SHP77 treated with DMSO at 0.1 percent for 48 hours (cell line): ENCODE results near the gene STXBP5L.
"Not testable (repeated sequence)": the region's sequence is repeated elsewhere in the genome, so short reads cannot be mapped to it uniquely, and the experiment has no call there.

Experiments used
- DNase-seq: peaks from one replicate; lab custom pipeline; 2025; lab: John Stamatoyannopoulos, UW

STXBP5L gene

GRCh38 chr3:121018917-121019321 lies 110.9 kb downstream of the STXBP5L start:
- DNase-seq: no peak

GRCh38 chr3:121063628-121064027 lies 155.6 kb downstream of the STXBP5L start:
- DNase-seq: no peak

- no peak for DNase-seq
Measured at GRCh38 chr3:121064121-121064520, 156.1 kb downstream of the STXBP5L start.

GRCh38 chr3:121072133-121072532 lies 164.1 kb downstream of the STXBP5L start:
- no peak for DNase-seq

GRCh38 chr3:121073011-121073410 lies 165.0 kb downstream of the STXBP5L start:
- DNase-seq: no peak

DNA sequence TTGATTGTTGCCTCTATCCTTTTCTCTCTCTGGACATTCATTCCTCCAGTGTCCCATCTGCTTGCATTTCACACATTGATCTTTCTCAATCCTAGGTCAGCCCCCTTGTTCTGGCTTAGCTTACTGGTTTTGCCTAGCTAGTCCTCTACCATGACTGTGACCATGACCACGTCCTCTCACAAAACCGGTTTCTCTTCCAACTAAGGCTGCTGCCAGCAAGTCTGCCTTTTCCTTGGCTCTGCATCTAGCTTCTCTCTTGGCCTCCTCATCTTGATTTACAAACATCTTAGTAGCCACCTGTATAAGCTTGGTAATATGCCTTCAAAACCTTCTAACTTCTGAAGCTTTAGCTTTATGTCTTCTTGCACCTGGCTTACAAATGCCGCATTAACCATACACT lies 167.2 kb downstream of the STXBP5L start:
- no peak for DNase-seq

- not testable (repeated sequence) for DNase-seq
Measured at GRCh38 chr3:121078378-121079101, 170.5 kb downstream of the STXBP5L start.

- DNase-seq: no peak
Measured at GRCh38 chr3:121096953-121097352, 188.9 kb downstream of the STXBP5L start.

GRCh38 chr3:121111086-121111485 lies 203.1 kb downstream of the STXBP5L start:
- not testable (repeated sequence) for DNase-seq

DNA sequence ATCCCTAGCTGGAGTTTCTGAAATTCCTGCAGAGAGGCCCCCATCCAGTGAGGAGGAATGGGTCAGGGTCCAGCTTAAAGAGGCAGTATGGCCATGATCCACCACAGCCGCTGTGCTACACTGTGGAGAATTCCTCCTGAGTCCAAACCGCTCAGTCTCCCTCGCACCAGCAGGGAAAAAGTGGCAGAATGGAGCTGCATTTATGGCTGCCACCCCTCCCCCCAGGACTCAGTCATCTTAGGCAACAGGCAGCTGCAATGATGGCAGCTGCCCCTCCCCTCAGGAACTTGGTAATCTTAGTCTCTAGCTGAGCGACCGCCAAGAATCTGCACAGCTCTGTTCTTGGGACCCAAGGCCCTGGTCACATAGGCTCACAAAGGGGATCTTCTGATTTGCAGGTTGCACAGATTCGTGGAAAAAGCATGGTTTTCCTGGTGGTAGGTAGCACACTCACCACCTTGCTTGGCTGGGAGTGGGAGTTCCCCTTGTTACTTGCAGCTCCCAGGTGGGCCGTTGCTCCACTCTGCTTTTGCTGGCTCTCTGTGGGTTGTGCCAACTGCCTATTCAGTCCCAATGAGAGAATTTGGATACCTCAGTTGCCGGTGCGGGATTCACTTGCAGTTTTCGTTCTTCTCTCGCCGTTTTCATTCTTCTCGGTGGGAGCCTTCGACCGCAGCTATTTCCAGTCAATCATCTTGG lies 204.1 kb downstream of the STXBP5L start:
- no peak for DNase-seq

GRCh38 chr3:121126033-121126706 lies 218.2 kb downstream of the STXBP5L start:
- no peak for DNase-seq

- no peak for DNase-seq
Measured at GRCh38 chr3:121126707-121127035, 218.7 kb downstream of the STXBP5L start.

GRCh38 chr3:121152573-121152972 lies 244.6 kb downstream of the STXBP5L start:
- DNase-seq: no peak

- no peak for DNase-seq
Measured at GRCh38 chr3:121153851-121154250, 245.8 kb downstream of the STXBP5L start.

GRCh38 chr3:121155028-121155427 lies 247.0 kb downstream of the STXBP5L start:
- no peak for DNase-seq

GRCh38 chr3:121165397-121165837 lies 257.4 kb downstream of the STXBP5L start:
- DNase-seq: no peak

DNA sequence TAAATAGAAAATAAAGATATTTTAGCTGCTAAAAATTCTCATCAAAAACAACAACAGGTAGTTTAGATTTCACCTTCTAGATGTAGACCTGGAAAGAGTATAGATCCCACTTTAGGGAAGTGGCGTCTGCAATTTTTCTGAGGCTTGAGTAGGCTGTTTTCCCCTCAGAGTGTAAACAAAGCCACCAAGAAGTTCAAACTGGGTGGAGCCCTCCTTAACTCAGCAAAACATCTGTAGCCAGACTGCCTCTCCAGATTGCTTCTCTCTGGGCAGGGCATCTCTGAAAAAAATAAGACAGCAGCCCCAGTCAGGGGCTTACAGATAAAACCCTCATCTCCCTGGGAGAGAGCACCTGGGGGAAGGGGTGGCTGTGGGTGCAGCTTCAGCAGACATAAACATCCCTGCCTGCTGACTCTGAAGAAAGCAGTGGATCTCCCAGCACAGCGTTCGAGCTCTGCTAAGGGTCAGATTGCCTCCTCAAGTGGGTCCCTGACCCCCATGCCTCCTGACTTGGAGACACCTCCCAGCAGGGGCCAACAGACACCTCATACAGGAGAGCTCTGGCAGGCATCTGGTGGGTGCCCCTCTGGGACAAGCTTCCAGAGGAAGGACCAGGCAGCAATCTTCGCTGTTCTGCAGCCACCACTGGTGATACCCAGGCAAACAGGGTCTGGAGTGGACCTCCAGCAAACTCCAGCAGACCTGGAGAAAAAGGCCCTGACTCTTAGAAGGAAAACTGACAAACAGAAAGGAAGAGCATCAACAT lies 259.6 kb downstream of the STXBP5L start:
- no peak for DNase-seq

- no peak for DNase-seq
Measured at GRCh38 chr3:121175083-121175482, 267.1 kb downstream of the STXBP5L start.

DNA sequence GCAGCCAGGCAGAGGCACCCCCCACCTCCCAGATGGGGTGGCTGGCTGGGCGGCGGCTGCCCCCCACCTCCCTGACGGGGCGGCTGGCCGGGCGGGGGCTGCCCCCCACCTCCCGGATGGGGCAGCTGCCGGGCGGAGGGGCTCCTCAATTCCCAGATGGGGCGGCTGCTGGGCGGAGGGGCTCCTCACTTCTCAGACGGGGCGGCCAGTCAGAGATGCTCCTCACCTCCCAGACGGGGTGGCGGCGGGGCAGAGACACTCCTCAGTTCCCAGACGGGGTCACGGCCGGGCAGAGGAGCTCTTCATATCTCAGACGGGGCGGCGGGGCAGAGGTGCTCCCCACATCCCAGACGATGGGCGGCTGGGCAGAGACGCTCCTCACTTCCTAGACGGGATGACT lies 282.6 kb downstream of the STXBP5L start:
- not testable (repeated sequence) for DNase-seq

GRCh38 chr3:121202573-121202972 lies 294.6 kb downstream of the STXBP5L start:
- DNase-seq: no peak

DNA sequence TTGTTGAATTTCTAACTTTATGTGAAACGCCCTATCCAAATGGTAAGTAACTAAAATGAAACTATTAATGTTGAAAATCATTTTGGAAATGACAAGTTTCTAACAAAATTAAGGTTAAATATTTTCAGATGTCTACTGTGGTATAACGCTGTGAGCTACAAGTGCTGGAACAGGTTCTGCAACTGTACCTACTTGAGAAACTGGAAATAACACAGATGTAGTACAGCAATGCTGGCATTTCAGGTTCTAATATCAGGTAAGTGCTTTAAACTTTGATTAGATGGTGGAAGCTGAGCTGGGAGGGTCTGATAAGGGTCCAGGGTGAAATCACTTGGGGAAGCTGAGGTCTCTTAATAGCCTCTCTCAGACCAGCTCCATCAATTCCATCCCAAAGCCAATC lies 315.1 kb downstream of the STXBP5L start:
- no peak for DNase-seq

- no peak for DNase-seq
Measured at GRCh38 chr3:121228971-121229370, 321.0 kb downstream of the STXBP5L start.
